GM19043 (cell line): ENCODE measurements around the gene CRY2.
"Not testable (repeated sequence)": the region's sequence is repeated elsewhere in the genome, so short reads cannot be mapped to it uniquely, and the experiment has no call there.

ENCODE experiments used
- ATAC-seq: cut with Tn5 transposase; IDR thresholded peaks from one replicate; pipeline ENCODE4 v1.9.1; 2021; ENCODE audit warnings: low read depth; ENCODE audit not compliant: unreplicated experiment

CRY2 gene

GRCh38 chr11:45811109-45811435 is 36.2 kb upstream of the CRY2 start:
- ATAC-seq = no peak

- ATAC-seq = no peak
These were observed 35.5 kb upstream of the CRY2 start for GRCh38 chr11:45811571-45812290.

- ATAC-seq = no peak
These were observed 34.4 kb upstream of the CRY2 start for GRCh38 chr11:45812581-45813548.

- ATAC-seq = no peak
These were observed 31.5 kb upstream of the CRY2 start for GRCh38 chr11:45815747-45816146.

- no peak for ATAC-seq
These were observed 30.7 kb upstream of the CRY2 start for GRCh38 chr11:45816614-45817013.

GRCh38 chr11:45817191-45817590 is 30.1 kb upstream of the CRY2 start:
- ATAC-seq = peak; percentile 78

GRCh38 chr11:45818961-45819605 is 28.2 kb upstream of the CRY2 start:
- ATAC-seq = no peak

GRCh38 chr11:45820211-45820857 is 26.9 kb upstream of the CRY2 start:
- no peak for ATAC-seq

- not testable (repeated sequence) for ATAC-seq
These were observed 20.8 kb upstream of the CRY2 start for GRCh38 chr11:45826492-45826891.

GRCh38 chr11:45827123-45827522 is 20.2 kb upstream of the CRY2 start:
- ATAC-seq = no peak

- no peak for ATAC-seq
These were observed 18.3 kb upstream of the CRY2 start for GRCh38 chr11:45828996-45829395.

GRCh38 chr11:45830596-45830995 is 16.7 kb upstream of the CRY2 start:
- no peak for ATAC-seq

GRCh38 chr11:45832811-45833441 is 14.3 kb upstream of the CRY2 start:
- ATAC-seq = no peak

GRCh38 chr11:45833761-45834160 is 13.5 kb upstream of the CRY2 start:
- no peak for ATAC-seq

GRCh38 chr11:45834298-45834756 is 12.9 kb upstream of the CRY2 start:
- ATAC-seq = no peak

GRCh38 chr11:45839204-45839603 is 8.1 kb upstream of the CRY2 start:
- no peak for ATAC-seq

GRCh38 chr11:45840251-45840650 is 7.0 kb upstream of the CRY2 start:
- not testable (repeated sequence) for ATAC-seq

- ATAC-seq = no peak
These were observed 3.9 kb upstream of the CRY2 start for GRCh38 chr11:45843158-45843924.

GRCh38 chr11:45844822-45845578 is 2.3 kb upstream of the CRY2 start:
- no peak for ATAC-seq
